Stimulated activated effector memory CD8-positive, alpha-beta T cell treated with anti-CD3 and anti-CD28 coated beads, Interleukin-12 subunit alpha, Interleukin-12 subunit beta, amount 100 ng/mL, for 72 hours (primary cell): ENCODE results near the gene SMC3.

ENCODE experiments used
- ATAC-seq: fragments of 150-1000 bp; cut with Tn5 transposase; 2 replicates; pipeline ENCODE4 v1.10.0; 2021
- DNase-seq, 2 donors: peaks; one replicate each; pipeline ENCODE4 v3.0.0; 2021 to 2022; ENCODE audit warnings: low spot score in 2 of 2
- H3K27ac Mint-ChIP-seq: one replicate; pipeline ENCODE4 v1.8.0; 2022; ENCODE audit warnings: mild to moderate bottlenecking, mixed read lengths
- H3K36me3 Mint-ChIP-seq: one replicate; pipeline ENCODE4 v1.8.0; 2022; ENCODE audit warnings: mild to moderate bottlenecking, mixed read lengths
- H3K4me1 Mint-ChIP-seq: one replicate; pipeline ENCODE4 v1.8.0; 2022; ENCODE audit warnings: mixed read lengths
- H3K4me3 Mint-ChIP-seq: one replicate; pipeline ENCODE4 v1.8.0; 2022; ENCODE audit warnings: mild to moderate bottlenecking, mixed read lengths
- H3K9me3 Mint-ChIP-seq: one replicate; pipeline ENCODE4 v1.8.0; 2022; ENCODE audit warnings: mixed read lengths

Gene SMC3

GRCh38 chr10:110533149-110533548, 34.3 kb upstream of the SMC3 start:
- no peak for DNase-seq
- ATAC-seq, result no peak
- Mint-ChIP-seq H3K36me3 (peaks cover 11% of the 10 kb centered on the region), H3K4me1 (peaks cover 72% of the 10 kb centered on the region), H3K9me3 (no peaks in the 10 kb centered on the region), H3K4me3 (no peak overlapping the region), H3K27ac (no peak overlapping the region)

GRCh38 chr10:110534571-110534970, 32.9 kb upstream of the SMC3 start:
- ATAC-seq, result no peak
- peaks cover 65% of the 10 kb centered on the region for H3K4me1 Mint-ChIP-seq

GRCh38 chr10:110535958-110536891, 31.3 kb upstream of the SMC3 start:
- H3K4me1 Mint-ChIP-seq, result peaks cover 58% of the 10 kb centered on the region
- peak; percentile 97 for ATAC-seq
- peak; percentile 53 to 81 for DNase-seq
- H3K27ac Mint-ChIP-seq, result peak overlapping the region; percentile 81
- peaks cover 11% of the 10 kb centered on the region for H3K36me3 Mint-ChIP-seq
- H3K4me3 Mint-ChIP-seq, result peak overlapping the region; percentile 58
- no peaks in the 10 kb centered on the region for H3K9me3 Mint-ChIP-seq

More at GRCh38 chr10:110534571-110534970, 32.9 kb upstream of the SMC3 start:
- peaks cover 11% of the 10 kb centered on the region for H3K36me3 Mint-ChIP-seq
- H3K4me3 Mint-ChIP-seq, result peak overlapping the region; percentile 15
- peak overlapping the region; percentile 15 for H3K27ac Mint-ChIP-seq
- no peaks in the 10 kb centered on the region for H3K9me3 Mint-ChIP-seq
- DNase-seq, result no peak

- Mint-ChIP-seq H3K4me3 (no peak overlapping the region), H3K27ac (no peak overlapping the region), H3K9me3 (no peaks in the 10 kb centered on the region), H3K4me1 (peaks cover 46% of the 10 kb centered on the region), H3K36me3 (peaks cover 11% of the 10 kb centered on the region)
- ATAC-seq (no peak), DNase-seq (no peak)
Observed at GRCh38 chr10:110539091-110539490, 28.4 kb upstream of the SMC3 start.

DNA sequence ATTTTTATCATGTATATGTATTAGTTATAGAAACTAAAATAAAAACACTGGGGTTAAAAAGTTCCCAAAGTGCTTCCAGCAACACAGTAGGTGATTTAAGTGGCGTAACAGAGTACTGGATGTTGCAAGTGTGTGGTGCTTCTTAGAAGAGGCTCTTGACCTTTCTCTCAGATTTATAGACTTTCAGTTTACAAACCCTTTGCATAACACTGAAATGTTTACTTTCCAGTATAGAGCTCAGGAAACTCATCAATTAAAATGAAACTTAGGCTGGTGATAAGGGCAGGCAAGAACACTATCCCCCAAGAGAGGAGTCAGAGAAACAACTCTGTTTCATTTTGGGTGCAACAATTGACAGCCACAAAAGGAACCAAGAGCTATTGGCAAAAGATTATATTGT, 27.5 kb upstream of the SMC3 start:
- Mint-ChIP-seq H3K4me1 (peaks cover 36% of the 10 kb centered on the region), H3K27ac (peak overlapping the region; percentile 19), H3K4me3 (no peak overlapping the region), H3K9me3 (no peaks in the 10 kb centered on the region), H3K36me3 (peaks cover 11% of the 10 kb centered on the region)
- no peak for DNase-seq
- no peak for ATAC-seq

- H3K36me3 Mint-ChIP-seq, result no peaks in the 10 kb centered on the region
- H3K4me3 Mint-ChIP-seq, result no peak overlapping the region
- ATAC-seq (no peak), DNase-seq (no peak)
- H3K9me3 Mint-ChIP-seq, result no peaks in the 10 kb centered on the region
- peaks cover 14% of the 10 kb centered on the region for H3K4me1 Mint-ChIP-seq
- H3K27ac Mint-ChIP-seq, result no peak overlapping the region
Observed at GRCh38 chr10:110544958-110545537, 22.4 kb upstream of the SMC3 start.

DNA sequence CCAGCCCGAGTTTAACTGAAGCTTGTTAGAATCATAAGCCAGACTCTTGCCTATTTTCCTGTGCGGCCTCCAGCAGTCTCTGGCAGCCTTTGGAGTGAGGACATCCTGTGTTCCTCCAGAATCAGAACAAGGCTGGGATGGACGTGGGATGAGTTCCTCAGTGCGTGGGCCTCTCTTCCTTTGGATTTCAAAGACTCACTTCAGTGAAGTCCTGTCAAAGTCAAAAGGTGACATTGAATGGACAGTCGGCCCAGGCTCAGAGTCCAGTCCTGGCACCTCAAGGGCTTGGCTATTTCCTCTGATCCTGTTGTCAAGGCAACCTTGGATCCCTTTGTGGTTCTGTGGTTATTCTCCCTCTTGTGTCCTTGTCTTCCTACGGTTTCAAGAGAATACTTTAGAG, 21.4 kb upstream of the SMC3 start:
- no peak overlapping the region for H3K27ac Mint-ChIP-seq
- DNase-seq (no peak), ATAC-seq (no peak)
- no peaks in the 10 kb centered on the region for H3K36me3 Mint-ChIP-seq
- no peaks in the 10 kb centered on the region for H3K9me3 Mint-ChIP-seq
- H3K4me1 Mint-ChIP-seq, result peaks cover 12% of the 10 kb centered on the region
- H3K4me3 Mint-ChIP-seq, result no peak overlapping the region

- Mint-ChIP-seq H3K4me3 (peak overlapping the region; percentile 2), H3K4me1 (peaks cover 12% of the 10 kb centered on the region), H3K36me3 (no peaks in the 10 kb centered on the region), H3K27ac (no peak overlapping the region), H3K9me3 (no peaks in the 10 kb centered on the region)
- no peak for ATAC-seq
- DNase-seq, result no peak
Observed at GRCh38 chr10:110546499-110547110, 20.9 kb upstream of the SMC3 start.

GRCh38 chr10:110547139-110547761, 20.2 kb upstream of the SMC3 start:
- no peak for DNase-seq
- Mint-ChIP-seq H3K27ac (no peak overlapping the region), H3K9me3 (no peaks in the 10 kb centered on the region), H3K36me3 (no peaks in the 10 kb centered on the region), H3K4me1 (peaks cover 12% of the 10 kb centered on the region), H3K4me3 (peak overlapping the region; percentile 2)
- ATAC-seq, result peak; percentile 69

- H3K36me3 Mint-ChIP-seq, result no peaks in the 10 kb centered on the region
- no peak overlapping the region for H3K27ac Mint-ChIP-seq
- ATAC-seq (no peak), DNase-seq (no peak)
- peaks cover 12% of the 10 kb centered on the region for H3K4me1 Mint-ChIP-seq
- no peak overlapping the region for H3K4me3 Mint-ChIP-seq
- no peaks in the 10 kb centered on the region for H3K9me3 Mint-ChIP-seq
Observed at GRCh38 chr10:110548002-110548401, 19.5 kb upstream of the SMC3 start.

GRCh38 chr10:110549211-110549610, 18.3 kb upstream of the SMC3 start:
- no peaks in the 10 kb centered on the region for H3K36me3 Mint-ChIP-seq
- H3K4me3 Mint-ChIP-seq, result no peak overlapping the region
- ATAC-seq, result no peak
- H3K4me1 Mint-ChIP-seq, result peaks cover 12% of the 10 kb centered on the region
- no peak for DNase-seq
- H3K9me3 Mint-ChIP-seq, result no peaks in the 10 kb centered on the region
- H3K27ac Mint-ChIP-seq, result no peak overlapping the region

DNA sequence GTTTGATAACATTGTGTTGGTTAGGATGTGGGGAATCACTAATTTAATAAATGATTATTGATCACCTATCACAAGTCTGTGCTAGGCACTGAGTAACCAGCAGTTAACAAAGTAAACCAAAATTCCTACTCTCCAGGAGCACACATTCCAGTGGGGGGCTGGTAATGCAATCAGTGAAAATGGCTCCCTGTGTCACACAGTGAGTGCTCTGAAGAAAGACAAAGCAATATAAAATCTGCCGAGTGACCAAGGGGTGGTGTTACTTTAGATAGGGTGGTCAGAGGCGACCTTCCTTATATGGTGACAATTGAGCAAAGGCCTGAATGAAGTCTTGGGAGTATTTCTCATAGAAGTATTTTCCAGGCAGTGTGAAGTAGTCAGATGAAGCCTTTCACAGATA, 13.6 kb upstream of the SMC3 start:
- Mint-ChIP-seq H3K9me3 (no peaks in the 10 kb centered on the region), H3K27ac (no peak overlapping the region), H3K4me1 (peaks cover 12% of the 10 kb centered on the region), H3K4me3 (no peak overlapping the region), H3K36me3 (no peaks in the 10 kb centered on the region)
- ATAC-seq, result no peak
- DNase-seq, result no peak

GRCh38 chr10:110556296-110556695, 11.2 kb upstream of the SMC3 start:
- no peaks in the 10 kb centered on the region for H3K9me3 Mint-ChIP-seq
- H3K4me1 Mint-ChIP-seq, result peaks cover 12% of the 10 kb centered on the region
- H3K27ac Mint-ChIP-seq, result no peak overlapping the region
- no peak for ATAC-seq
- DNase-seq, result no peak
- no peak overlapping the region for H3K4me3 Mint-ChIP-seq
- H3K36me3 Mint-ChIP-seq, result no peaks in the 10 kb centered on the region

DNA sequence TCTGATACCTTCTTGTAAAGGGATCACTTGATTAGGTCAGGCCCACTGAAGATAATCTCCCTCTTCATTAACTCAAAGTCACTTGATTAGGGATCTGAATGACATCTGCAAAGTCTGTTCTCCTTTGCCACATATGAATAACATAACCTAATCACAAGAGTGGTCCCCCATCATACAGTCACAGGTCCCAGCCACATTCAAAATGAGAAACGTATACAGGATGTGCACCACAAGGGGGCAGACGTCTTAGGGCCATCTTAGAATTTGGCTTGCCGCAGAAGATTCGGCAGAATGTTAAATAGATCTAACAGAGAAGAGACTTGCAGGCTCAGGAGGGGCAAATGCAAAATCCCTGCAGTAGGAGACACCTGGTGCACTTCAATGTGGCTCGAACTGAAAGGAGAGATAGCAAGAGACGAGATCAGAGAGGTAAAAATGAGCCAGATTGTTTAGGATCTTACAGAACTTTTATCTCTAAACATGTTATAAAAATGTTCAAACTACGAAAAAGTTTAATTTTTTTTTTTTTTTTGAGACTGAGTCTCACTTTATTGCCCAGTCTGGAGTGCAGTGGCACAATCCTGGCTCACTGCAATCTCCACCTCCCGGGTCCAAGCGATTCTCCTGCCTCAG, 10.4 kb upstream of the SMC3 start:
- DNase-seq (peak; percentile 57 to 73), ATAC-seq (peak; percentile 96)
- Mint-ChIP-seq H3K9me3 (no peaks in the 10 kb centered on the region), H3K36me3 (no peaks in the 10 kb centered on the region), H3K4me3 (no peak overlapping the region), H3K27ac (no peak overlapping the region), H3K4me1 (peaks cover 12% of the 10 kb centered on the region)

DNA sequence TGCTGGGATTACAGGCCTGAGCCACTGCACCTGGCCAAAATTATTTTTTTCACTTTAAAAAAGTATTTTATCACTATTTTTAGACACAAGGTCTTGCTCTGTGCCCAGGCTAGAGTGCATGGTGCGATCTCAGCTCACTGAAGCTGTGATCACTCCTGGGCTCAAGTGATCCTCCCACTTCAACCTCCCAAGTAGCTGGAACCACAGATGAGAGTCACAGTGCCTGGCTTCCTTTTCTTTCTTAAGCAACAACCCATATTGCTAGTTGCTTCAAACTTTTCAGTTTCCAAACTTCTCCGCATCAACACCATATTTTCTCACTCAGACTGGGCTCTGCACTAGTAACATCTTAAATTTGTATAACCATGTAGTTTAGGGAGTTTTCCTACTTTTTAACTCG, 9.5 kb upstream of the SMC3 start:
- peak overlapping the region; percentile 43 for H3K27ac Mint-ChIP-seq
- H3K4me3 Mint-ChIP-seq, result no peak overlapping the region
- H3K9me3 Mint-ChIP-seq, result no peaks in the 10 kb centered on the region
- H3K4me1 Mint-ChIP-seq, result peaks cover 12% of the 10 kb centered on the region
- ATAC-seq (no peak), DNase-seq (no peak)
- no peaks in the 10 kb centered on the region for H3K36me3 Mint-ChIP-seq
